ENCODE data around the gene USP14. TPM values are rescaled to one million over a fixed set of nuclear protein-coding genes. Genes with fewer than 3 reads are reported as not detected.

The USP14 gene
- total and polyA plus RNA-seq, 2 experiments from 2014 or later = 82.4 to 83.5 TPM

GRCh38 chr18:189254-189653 lies 30.9 kb downstream of the USP14 start (continued):
- TF ChIP-seq ETS1 (IDR thresholded peaks at IDR 0.05) (no peak), ZNF114 (CRISPR knock-in tag; IDR thresholded peaks at IDR 0.05) (no peak), CREB1 (CRISPR knock-in tag; IDR thresholded peaks at IDR 0.05; ENCODE audit: low read depth) (no peak), ZNF331 (CRISPR knock-in tag; IDR thresholded peaks at IDR 0.05; ENCODE audit: low read depth) (no peak), EZH2phosphoT487 (IDR thresholded peaks at IDR 0.05; ENCODE audit: unreplicated experiment) (no peak), NANOG (IDR thresholded peaks at IDR 0.05; ENCODE audit: borderline replicate concordance) (no peak), CTCF (conservative IDR thresholded peaks at IDR 0.05; ENCODE audit: low read depth in 2 of 2) (no peak), STAT1 (IDR thresholded peaks at IDR 0.05; ENCODE audit: unreplicated experiment) (no peak)

- H2AFZ ChIP-seq = no peak overlapping the region
- H3K27ac Mint-ChIP-seq = peak overlapping the region; percentile 58; the same call in 1 of the 2 replicates
- H3K4me1 ChIP-seq (ENCODE audit: insufficient read depth) = 0 out of 2 replicates have a peak, but pooled peaks cover 7% of the 10 kb centered on the region
- H3K4me1 Mint-ChIP-seq = peaks cover 3% of the 10 kb centered on the region; the same call in 1 of the 3 replicates
- H3K4me3 Mint-ChIP-seq = no peak overlapping the region
- no peaks in the 10 kb centered on the region for H3K27me3 ChIP-seq (ENCODE audit: insufficient read depth)
- peaks cover 15% of the 10 kb centered on the region for H3K36me3 Mint-ChIP-seq (ENCODE audit: low read depth)
- 0 out of 2 replicates have a peak overlapping the region, but pooled peaks have one; percentile 56 for H3K27ac ChIP-seq (ENCODE audit: low read depth)
- no peaks in the 10 kb centered on the region for H3K9me2 ChIP-seq (ENCODE audit: insufficient read depth)
- no peaks in the 10 kb centered on the region for H3F3A ChIP-seq (replicated peaks; ENCODE audit: low read depth)
- peaks cover 2% of the 10 kb centered on the region for H3K27me3 Mint-ChIP-seq (ENCODE audit: insufficient read depth, low read depth, poor library complexity)
- no peak for DNase-seq (ENCODE audit: low spot score)
- H3K36me3 ChIP-seq (ENCODE audit: insufficient read depth) = no peaks in the 10 kb centered on the region
- peaks cover 28% of the 10 kb centered on the region for H4K20me1 ChIP-seq (replicated peaks; ENCODE audit: insufficient read depth)
- H3K4me2 ChIP-seq = no peak overlapping the region
- H3K4me3 ChIP-seq = no peak overlapping the region
- no peaks in the 10 kb centered on the region for H3K9me3 Mint-ChIP-seq
- no peak for ATAC-seq
- H3K79me2 ChIP-seq (replicated peaks; ENCODE audit: insufficient read depth) = peaks cover 84% of the 10 kb centered on the region
- TF ChIP-seq JUNB (IDR thresholded peaks at IDR 0.05; ENCODE audit: unreplicated experiment) = no peak
- TF ChIP-seq ZNF114 (CRISPR knock-in tag; IDR thresholded peaks at IDR 0.05) = no peak
- no peak for TF ChIP-seq ZNF331 (CRISPR knock-in tag; IDR thresholded peaks at IDR 0.05; ENCODE audit: low read depth)
- no peak for TF ChIP-seq EZH2 (IDR thresholded peaks at IDR 0.05; ENCODE audit: low read depth, unreplicated experiment)
- no peak for TF ChIP-seq NANOG (IDR thresholded peaks at IDR 0.05; ENCODE audit: borderline replicate concordance)
- no peak for TF ChIP-seq POLR2AphosphoS5 (IDR thresholded peaks at IDR 0.05; ENCODE audit: low read depth)
- no peak for TF ChIP-seq CTCF (conservative IDR thresholded peaks at IDR 0.05; ENCODE audit: low read depth in 2 of 2)
- TF ChIP-seq EZH2phosphoT487 (IDR thresholded peaks at IDR 0.05; ENCODE audit: unreplicated experiment) = no peak
- no peak for TF ChIP-seq ETS1 (IDR thresholded peaks at IDR 0.05)
- TF ChIP-seq CREB1 (CRISPR knock-in tag; IDR thresholded peaks at IDR 0.05; ENCODE audit: low read depth) = no peak
- no peak for TF ChIP-seq STAT1 (IDR thresholded peaks at IDR 0.05; ENCODE audit: unreplicated experiment)
These were observed 33.4 kb downstream of the USP14 start for GRCh38 chr18:191725-192124.

Measured in GM23338 (cell line).